K562 (cell line): ENCODE data around the gene PLEKHA5. TPM values are rescaled to one million over a fixed set of nuclear protein-coding genes. Genes with fewer than 3 reads are reported as not detected.

Source experiments
- ATAC-seq: fragments of 200-7000 bp; cut with Tn5 transposase; 3 replicates; pipeline ENCODE4 v1.9.1; 2020; ENCODE audit warnings: moderate library complexity
- BruUV-seq: library from RNA; stranded (reverse); fragments of 400-500 nt; replicated peaks from 2 replicates; lab custom pipeline; 2021; lab: Mats Ljungman, UMichigan
- CTCF ChIA-PET: fragments of 300-600 bp; formaldehyde crosslinking; extraction: SDS; loops from one replicate; lab custom pipeline; 2021; ENCODE audit warnings: low intra/inter-chr PET ratio; lab: Yijun Ruan, JAX
- POLR2A ChIA-PET: fragments of 300-600, 350-650 bp; sonication (Branson Sonifier 250); formaldehyde crosslinking; extraction: SDS; loops from one replicate; lab custom pipeline; 2021; ENCODE audit warnings: antibody characterized with exemption, inconsistent platforms; lab: Yijun Ruan, JAX
- DNase-seq, 4 experiments: peaks; one replicate each; pipeline versions ENCODE4 v3.0.0 to v3.0.0-alpha.2; 2011 to 2018; ENCODE audit warnings: low spot score in 3 of 4, mixed read lengths in 3 of 4; ENCODE audit errors: extremely low read depth in 1 of 4
- FAIRE-seq: peaks from 2 replicates; lab custom pipeline; 2011; peaks lifted over from hg19 to GRCh38; lab: Jason Lieb, UNC
- H2AFZ ChIP-seq: 2 replicates; pipeline ENCODE4 v1.6.0; 2011; ENCODE audit warnings: low read depth, low read length, control low read depth, inconsistent platforms
- H3K27ac ChIP-seq: fragments of 200-600 bp; 3 replicates; pipeline ENCODE4 v1.8.0; 2011; ENCODE audit warnings: low read depth, mild to moderate bottlenecking, control low read depth, inconsistent platforms, low read length, moderate library complexity, mixed read lengths; ENCODE audit errors: extremely low read depth
- H3K27me3 ChIP-seq, 2 experiments: fragments of 300-600 bp in 1 of 2; 2 replicates in 1 of 2; 3 replicates in 1 of 2; pipeline versions ENCODE4 v1.6.0 to v1.8.0; 2011; ENCODE audit warnings: inconsistent platforms in 2 of 2, low read length in 2 of 2, mild to moderate bottlenecking in 1 of 2, mixed read lengths in 1 of 2, moderate library complexity in 1 of 2; ENCODE audit not compliant: control insufficient read depth in 2 of 2, insufficient read depth in 2 of 2
- H3K36me3 ChIP-seq: fragments of 300-600 bp; 3 replicates; pipeline ENCODE4 v1.8.0; 2011; ENCODE audit warnings: mild to moderate bottlenecking, low read length, inconsistent platforms; ENCODE audit not compliant: control insufficient read depth, insufficient read depth
- H3K4me1 ChIP-seq, 2 experiments: fragments of 200-600 bp in 1 of 2; replicated peaks in 1 of 2; 2 replicates in 1 of 2; 3 replicates in 1 of 2; pipeline versions ENCODE4 v1.5.1 to v1.8.0; 2011; ENCODE audit warnings: inconsistent platforms in 2 of 2, low read length in 2 of 2, mild to moderate bottlenecking in 1 of 2, mixed read lengths in 1 of 2, moderate library complexity in 1 of 2; ENCODE audit not compliant: control insufficient read depth in 2 of 2, insufficient read depth in 2 of 2
- H3K4me2 ChIP-seq: 2 replicates; pipeline ENCODE4 v1.6.1; 2011; ENCODE audit warnings: low read length, control low read depth, inconsistent platforms, mixed read lengths; ENCODE audit not compliant: insufficient read depth
- H3K4me3 ChIP-seq: fragments of 200-600 bp; sonication (generic), shearing (Covaris generic); 2 replicates; pipeline ENCODE4 v1.5.1; 2016; ENCODE audit warnings: control low read depth, inconsistent platforms
- H3K79me2 ChIP-seq: fragments of 200-600 bp; 3 replicates; pipeline ENCODE4 v1.8.0; 2011; ENCODE audit warnings: low read length, inconsistent platforms; ENCODE audit not compliant: control insufficient read depth, insufficient read depth
- H3K9ac ChIP-seq, 2 experiments: 2 replicates each; pipeline versions ENCODE4 v1.6.0 to v1.6.1; 2011; ENCODE audit warnings: low read depth in 2 of 2, low read length in 2 of 2, control low read depth in 1 of 2, inconsistent platforms in 1 of 2, mild to moderate bottlenecking in 1 of 2, mixed read lengths in 1 of 2; ENCODE audit not compliant: insufficient read depth in 1 of 2
- H3K9me1 ChIP-seq: one replicate; pipeline ENCODE4 v1.6.0; 2011; ENCODE audit warnings: inconsistent platforms, mild to moderate bottlenecking, low read length, moderate library complexity; ENCODE audit not compliant: control insufficient read depth, insufficient read depth
- H3K9me3 ChIP-seq: replicated peaks from 2 replicates; pipeline ENCODE4 v1.5.1; 2011; ENCODE audit warnings: low read depth, low read length, inconsistent platforms; ENCODE audit not compliant: control insufficient read depth, insufficient read depth
- H4K20me1 ChIP-seq: replicated peaks from 2 replicates; pipeline ENCODE4 v1.6.1; 2011; ENCODE audit warnings: low read length, inconsistent platforms, mixed read lengths; ENCODE audit not compliant: control insufficient read depth, insufficient read depth
- JUNB ChIP-seq: fragments of 450-650 bp; formaldehyde crosslinking; conservative IDR thresholded peaks from 2 replicates; pipeline ENCODE4 v1.4.0; 2020; ENCODE audit warnings: mild to moderate bottlenecking
- MAFF ChIP-seq: IDR thresholded peaks from 2 replicates; pipeline ENCODE4 v1.6.1; 2012; ENCODE audit warnings: low read length, improper control_type of control experiment
- UBTF ChIP-seq, 2 experiments: IDR thresholded peaks; 2 replicates each; pipeline ENCODE4 v1.6.1; 2012; ENCODE audit warnings: improper control_type of control experiment in 2 of 2, low read depth in 2 of 2, low read length in 2 of 2, borderline replicate concordance in 1 of 2
- WGBS: fragments of 100-300 bp; shearing (Covaris generic); methylation state at CpG from one replicate; pipeline ENCODE4 v1.1.6; 2016; ENCODE audit warnings: low coverage, mixed read lengths; ENCODE audit not compliant: insufficient coverage; ENCODE audit errors: missing lambda C conversion rate; 5-methylcytosine and 5-hydroxymethylcytosine counted together
- in situ Hi-C: fragments of 300-500 bp; cut with MboI; formaldehyde crosslinking; loops from 4 replicates; pipeline ENCODE4 v1.15.0; 2018; ENCODE audit warnings: inconsistent platforms, mixed read lengths
- intact Hi-C: fragments of 100-400 bp; cut with micrococcal nuclease; formaldehyde crosslinking; loops from 2 replicates; pipeline ENCODE4 v1.14.2; 2022
- polyA plus RNA-seq, 8 experiments: library from polyadenylated mRNA; depleted of rRNA in 4 of 8; stranded (reverse) in 5 of 8; unstranded in 3 of 8; fragments of >200 nt; fragmentation: Nextera tagmentation in 2 of 8; fragmentation: Illumina TruSeq in 1 of 8; extraction: Ambion mirVana in 2 of 8; extraction: Trizol in 1 of 8; gene quantifications; 2 replicates each; pipeline versions ENCODE4 v1.2.1 to v1.2.3, GENCODE V29; 2011 to 2014; ENCODE audit warnings: inconsistent platforms in 1 of 8, missing spikeins in 1 of 8
- total RNA-seq, 7 experiments: library from RNA; depleted of rRNA in 6 of 7; stranded (reverse); fragments of >200 nt in 6 of 7; fragmentation: Illumina TruSeq in 2 of 7; extraction: Trizol in 2 of 7; gene quantifications; 2 replicates each; pipeline versions ENCODE4 v1.2.1 to v1.2.3, GENCODE V29; 2011 to 2021; ENCODE audit warnings: low replicate concordance in 1 of 7

The PLEKHA5 gene
- total and polyA plus RNA-seq, 9 of the 15 experiments (the other 6 are each of a cell fraction or from before 2014, with no cell fraction given): 7.2 to 26.2 (median 17.4) TPM

GRCh38 chr12:19189522-19189921 lies 60.0 kb downstream of the PLEKHA5 start:
- no peak for ATAC-seq
- Histone ChIP-seq H3K27me3 (no peaks in the 10 kb centered on the region), H4K20me1 (0 out of 2 replicates have a peak, but pooled peaks cover 2% of the 10 kb centered on the region), H3K4me3 (no peak overlapping the region), H3K9me3 (no peaks in the 10 kb centered on the region), H2AFZ (no peak overlapping the region), H3K27ac (no peak overlapping the region), H3K9ac (no peak overlapping the region), H3K4me1 (peaks cover 0 to 5% of the 10 kb centered on the region in 2 experiments; a peak in 2 of 5 replicates), H3K9me1 (no peaks in the 10 kb centered on the region), H3K4me2 (no peak overlapping the region), H3K79me2 (peaks cover 27% of the 10 kb centered on the region), H3K36me3 (no peaks in the 10 kb centered on the region)
- in situ Hi-C loops: no loop called here
- TF ChIP-seq UBTF (IDR thresholded peaks at IDR 0.05; ENCODE audit: borderline replicate concordance in 1 of 2, low read depth in 2 of 2, low read length in 2 of 2): no peak
- TF ChIP-seq JUNB (CRISPR knock-in tag): no peak
- TF ChIP-seq MAFF: no peak
- intact Hi-C loops: loop anchor here (5.0 kb wide), 1 partner anchor 98 kb away; no protein-coding TSS in a partner anchor
- no peak for FAIRE-seq
- DNase-seq: no peak
- WGBS: 0% methylated on average over 1 of the region's 1 CpG
- POLR2A ChIA-PET: no interaction called here
- CTCF ChIA-PET: no interaction called here
- BruUV-seq: no TSS peak
